Measurements from ENCODE around the gene SRD5A1.

Gene SRD5A1

GRCh38 chr5:6684075-6684474, 50.8 kb downstream of the SRD5A1 start:
- no peak for DNase-seq (ENCODE audit: low spot score)

- no peak for DNase-seq (ENCODE audit: low spot score)
Observed at GRCh38 chr5:6686501-6686900, 53.3 kb downstream of the SRD5A1 start.

- no peak for DNase-seq (ENCODE audit: low spot score)
Observed at GRCh38 chr5:6686915-6687409, 53.7 kb downstream of the SRD5A1 start.

- no peak for DNase-seq (ENCODE audit: low spot score)
Observed at GRCh38 chr5:6687505-6687904, 54.3 kb downstream of the SRD5A1 start.

GRCh38 chr5:6692906-6693305, 59.7 kb downstream of the SRD5A1 start:
- DNase-seq (ENCODE audit: low spot score): no peak

GRCh38 chr5:6698696-6699095, 65.5 kb downstream of the SRD5A1 start:
- no peak for DNase-seq (ENCODE audit: low spot score)

GRCh38 chr5:6699357-6699756, 66.1 kb downstream of the SRD5A1 start:
- no peak for DNase-seq (ENCODE audit: low spot score)

GRCh38 chr5:6700074-6700684, 66.9 kb downstream of the SRD5A1 start:
- DNase-seq (ENCODE audit: low spot score): no peak

GRCh38 chr5:6700685-6701355, 67.6 kb downstream of the SRD5A1 start:
- no peak for DNase-seq (ENCODE audit: low spot score)

- no peak for DNase-seq (ENCODE audit: low spot score)
Observed at GRCh38 chr5:6701491-6701890, 68.3 kb downstream of the SRD5A1 start.

GRCh38 chr5:6702633-6703032, 69.4 kb downstream of the SRD5A1 start:
- DNase-seq (ENCODE audit: low spot score): no peak

GRCh38 chr5:6703806-6704205, 70.6 kb downstream of the SRD5A1 start:
- DNase-seq (ENCODE audit: low spot score): no peak

- DNase-seq (ENCODE audit: low spot score): no peak
Observed at GRCh38 chr5:6704361-6704851, 71.2 kb downstream of the SRD5A1 start.

- no peak for DNase-seq (ENCODE audit: low spot score)
Observed at GRCh38 chr5:6705088-6705487, 71.8 kb downstream of the SRD5A1 start.

GRCh38 chr5:6705959-6706358, 72.7 kb downstream of the SRD5A1 start:
- DNase-seq (ENCODE audit: low spot score): no peak

- no peak for DNase-seq (ENCODE audit: low spot score)
Observed at GRCh38 chr5:6707852-6708251, 74.6 kb downstream of the SRD5A1 start.

GRCh38 chr5:6708814-6709213, 75.6 kb downstream of the SRD5A1 start:
- no peak for DNase-seq (ENCODE audit: low spot score)

GRCh38 chr5:6710070-6710469, 76.8 kb downstream of the SRD5A1 start:
- no peak for DNase-seq (ENCODE audit: low spot score)

GRCh38 chr5:6710551-6711318, 77.5 kb downstream of the SRD5A1 start:
- no peak for DNase-seq (ENCODE audit: low spot score)

GRCh38 chr5:6711409-6712141, 78.3 kb downstream of the SRD5A1 start:
- DNase-seq (ENCODE audit: low spot score): no peak

GRCh38 chr5:6712142-6712576, 78.9 kb downstream of the SRD5A1 start:
- DNase-seq (ENCODE audit: low spot score): no peak

All from HuH-7.5 (cell line).